GM21786 (cell line): ENCODE data around the gene TIAM1.
"Not testable (repeated sequence)": the region's sequence is repeated elsewhere in the genome, so short reads cannot be mapped to it uniquely, and the experiment has no call there.

ENCODE experiments used
- ATAC-seq: cut with Tn5 transposase; IDR thresholded peaks from one replicate; pipeline ENCODE4 v1.9.1; 2021; ENCODE audit not compliant: unreplicated experiment

TIAM1 gene

DNA sequence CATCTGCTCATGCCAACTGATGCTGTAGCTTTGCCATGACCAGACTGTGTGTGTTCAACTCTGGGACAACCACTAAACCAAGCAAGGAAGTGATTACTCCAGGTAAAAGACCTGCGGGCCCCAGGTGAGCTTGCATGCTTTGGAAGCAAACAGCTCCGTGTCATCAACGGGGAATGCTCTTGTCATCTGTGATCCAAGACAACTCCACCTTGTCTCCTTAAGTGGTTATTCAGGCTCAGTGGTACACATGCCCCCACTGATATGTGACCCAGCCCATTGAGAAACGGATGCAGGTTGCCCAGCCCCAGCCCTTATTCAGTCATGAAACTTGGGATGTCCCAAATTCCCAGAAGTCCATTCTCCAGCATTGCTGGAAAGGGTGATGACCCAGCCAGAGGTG lies 89.0 kb downstream of the TIAM1 start:
- ATAC-seq: no peak

DNA sequence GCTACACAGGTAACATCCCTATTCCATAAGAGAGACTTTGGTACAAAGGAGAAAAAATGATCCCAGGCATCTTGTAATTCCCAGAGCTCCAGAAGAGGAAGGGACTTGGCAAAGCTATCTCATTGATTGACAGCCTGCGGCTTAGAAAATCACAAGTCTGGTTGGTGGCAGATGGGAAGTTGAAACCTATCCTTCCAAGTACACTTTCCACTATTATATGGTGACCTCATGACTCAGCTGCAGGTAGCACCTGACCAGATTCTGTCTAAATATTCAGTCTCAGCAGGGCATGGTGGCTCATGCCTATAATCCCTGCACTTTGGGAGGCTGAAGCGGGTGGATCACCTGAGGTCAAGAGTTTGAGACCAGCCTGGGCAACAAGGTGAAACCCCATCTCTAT lies 89.9 kb downstream of the TIAM1 start:
- no peak for ATAC-seq

DNA sequence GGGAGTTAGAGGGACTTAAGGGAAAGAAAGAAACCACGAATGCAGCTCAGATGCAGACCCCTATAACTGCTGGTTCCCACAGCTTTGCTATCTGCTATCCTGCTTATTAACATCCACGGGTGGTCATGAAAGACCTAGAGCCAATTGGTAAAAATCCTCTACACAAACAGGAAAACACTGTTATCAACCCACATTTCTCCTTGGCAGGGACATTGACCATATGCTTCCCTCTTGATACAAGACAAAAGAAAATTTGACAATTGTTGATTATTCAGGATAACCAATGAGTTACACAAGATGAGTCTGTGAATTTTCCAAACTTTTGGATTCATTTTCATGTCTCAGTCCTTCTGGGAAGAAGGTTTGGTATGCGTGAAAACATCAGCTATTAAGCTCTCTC lies 90.4 kb downstream of the TIAM1 start:
- no peak for ATAC-seq

DNA sequence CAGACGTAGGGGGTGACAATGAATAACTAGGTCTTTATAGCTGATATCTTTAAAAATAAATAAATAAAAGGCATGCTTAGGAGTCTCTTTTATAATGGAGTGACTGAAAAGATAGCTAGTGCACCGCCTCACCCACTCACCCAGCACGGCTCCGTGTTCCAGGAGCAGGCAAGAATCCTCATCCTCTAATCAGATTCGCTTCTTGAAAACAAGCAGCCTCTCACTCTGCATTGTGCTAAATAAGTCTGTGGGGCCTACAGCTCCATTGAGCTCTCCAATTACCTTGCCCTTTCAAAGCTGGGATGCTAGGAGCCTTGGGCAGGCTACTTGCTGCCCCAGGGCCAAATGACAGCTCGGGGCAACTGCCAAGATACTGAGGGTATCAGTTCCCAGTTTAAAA lies 91.5 kb downstream of the TIAM1 start:
- ATAC-seq: no peak

DNA sequence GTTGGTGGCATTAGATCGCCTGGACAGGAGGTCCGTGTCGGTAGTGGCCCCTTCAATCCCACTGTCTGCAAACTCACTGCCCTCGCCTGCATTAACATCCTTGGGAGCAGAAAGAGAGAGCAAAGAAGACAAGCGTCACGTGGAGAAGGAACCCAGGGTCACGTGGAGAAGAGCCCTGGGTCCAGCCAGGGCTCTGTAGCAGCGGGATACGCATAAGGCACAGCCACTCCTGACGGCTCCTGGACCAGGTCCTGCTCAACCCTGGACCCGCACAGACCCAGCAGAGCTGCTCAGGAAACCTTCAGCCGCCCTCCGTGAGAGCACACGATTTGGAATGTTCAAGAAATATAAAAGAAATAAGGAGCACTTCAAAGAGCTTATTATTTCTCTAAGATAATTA lies 92.0 kb downstream of the TIAM1 start:
- ATAC-seq: no peak

DNA sequence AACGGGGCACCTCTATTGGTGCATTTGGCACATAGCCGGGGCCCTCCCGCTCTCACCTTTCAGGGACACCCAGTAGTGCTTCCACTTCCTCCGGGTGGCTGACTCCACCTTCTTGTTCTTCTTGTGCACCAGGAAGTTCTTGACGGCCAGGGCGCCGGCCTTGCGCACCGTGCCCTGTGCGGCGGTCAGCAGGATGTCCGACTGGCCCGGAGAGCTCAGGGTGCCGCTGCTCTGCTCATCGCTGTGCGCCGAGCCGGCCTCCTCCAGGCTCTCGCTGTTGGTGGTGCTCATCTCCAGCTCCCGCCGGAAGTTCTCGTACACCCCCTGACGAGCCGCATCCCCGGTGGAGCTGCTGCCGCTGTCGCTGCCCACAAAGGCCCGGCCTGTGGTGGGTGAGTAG lies 92.4 kb downstream of the TIAM1 start:
- ATAC-seq: no peak

DNA sequence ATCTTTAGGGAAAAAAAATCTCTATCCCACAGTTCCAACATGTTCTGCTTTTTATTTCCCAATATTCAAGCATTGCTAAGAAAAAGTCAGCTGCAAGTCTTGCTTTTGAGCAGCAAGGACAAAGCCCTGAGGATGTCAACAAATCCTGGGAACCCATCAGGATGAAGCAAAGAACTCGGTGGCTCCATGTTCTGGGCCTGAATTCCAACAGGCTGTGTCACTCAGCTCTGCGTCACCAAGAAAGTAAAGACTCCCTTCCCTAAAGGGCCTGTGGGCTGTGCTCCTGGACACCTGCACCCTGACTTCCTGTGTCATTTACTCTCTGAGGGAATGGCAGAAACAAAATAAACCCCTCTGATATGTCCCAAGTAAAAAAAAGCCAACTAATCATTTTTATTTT lies 95.5 kb downstream of the TIAM1 start:
- ATAC-seq: no peak

DNA sequence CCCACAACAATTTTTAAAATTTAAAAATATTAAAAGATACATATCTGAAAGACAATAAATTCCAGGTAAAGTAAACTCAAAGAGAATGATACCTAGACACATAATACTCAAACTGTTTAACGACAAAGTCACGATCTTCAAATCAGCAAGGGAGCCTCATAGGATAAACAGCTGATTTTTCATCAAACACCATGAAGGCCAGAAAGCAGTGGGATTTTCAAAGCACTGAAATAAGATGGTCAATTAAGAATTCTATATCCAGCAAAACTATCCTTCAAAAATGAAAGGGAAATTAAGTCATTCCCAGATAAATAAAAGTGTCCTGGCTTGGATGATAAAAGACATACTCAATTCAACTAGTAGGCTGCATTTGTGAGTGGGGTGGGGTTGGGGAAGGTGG lies 100.5 kb downstream of the TIAM1 start:
- ATAC-seq: no peak

DNA sequence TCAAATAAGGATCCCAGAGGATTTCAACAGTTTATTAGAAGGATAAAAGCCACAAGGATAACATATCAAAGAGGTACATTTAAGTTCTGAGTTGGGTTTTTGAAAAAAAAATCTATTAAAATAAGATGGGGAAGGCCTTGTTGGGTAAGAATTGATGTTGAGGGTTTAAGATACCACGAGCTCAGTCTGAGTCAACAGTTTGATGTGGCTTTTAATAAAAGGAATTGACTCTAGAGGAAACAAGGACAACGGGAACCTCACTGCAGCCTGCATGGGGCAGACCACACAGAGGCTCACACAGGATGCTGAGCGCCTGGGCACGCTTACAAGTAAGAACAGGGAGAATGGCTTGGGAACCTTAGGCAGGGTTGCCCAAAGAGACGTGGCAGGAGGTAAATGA lies 107.5 kb downstream of the TIAM1 start:
- ATAC-seq: no peak

DNA sequence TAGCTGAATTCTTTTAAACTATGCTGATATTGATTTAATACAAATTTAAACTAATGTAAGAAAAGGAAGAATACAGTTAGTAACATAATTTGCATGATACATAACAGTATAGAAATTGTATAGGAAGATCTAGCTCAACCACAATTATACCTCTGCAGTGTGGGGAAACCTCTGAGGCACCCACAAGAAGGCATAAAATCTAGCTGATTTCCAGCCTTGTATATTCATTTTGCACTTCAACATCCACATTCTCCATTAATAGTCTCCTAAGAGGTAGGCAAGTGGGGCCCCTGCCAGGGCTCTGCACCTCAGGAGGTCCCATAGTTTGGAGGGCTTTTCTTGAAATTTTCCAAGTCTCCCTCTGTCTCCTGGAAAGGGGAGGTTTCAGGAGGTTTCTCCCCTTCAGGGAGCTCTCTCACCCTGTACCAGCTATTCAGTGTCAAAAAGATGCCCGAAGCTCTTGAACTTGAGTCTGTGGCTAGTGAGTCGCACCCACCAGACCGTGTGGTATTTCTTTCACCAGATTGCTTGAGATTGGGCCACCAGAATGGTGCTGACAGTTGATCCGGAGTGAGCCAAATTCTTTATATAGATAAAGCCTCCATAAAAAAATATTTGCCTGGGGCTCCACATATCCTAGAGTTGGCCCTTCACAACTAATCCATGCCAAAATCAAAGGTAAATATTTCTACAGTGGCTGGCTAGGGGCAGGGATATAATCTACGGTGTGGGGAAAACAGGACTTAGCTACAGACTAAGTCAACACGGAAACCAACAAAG lies 108.2 kb downstream of the TIAM1 start:
- no peak for ATAC-seq

DNA sequence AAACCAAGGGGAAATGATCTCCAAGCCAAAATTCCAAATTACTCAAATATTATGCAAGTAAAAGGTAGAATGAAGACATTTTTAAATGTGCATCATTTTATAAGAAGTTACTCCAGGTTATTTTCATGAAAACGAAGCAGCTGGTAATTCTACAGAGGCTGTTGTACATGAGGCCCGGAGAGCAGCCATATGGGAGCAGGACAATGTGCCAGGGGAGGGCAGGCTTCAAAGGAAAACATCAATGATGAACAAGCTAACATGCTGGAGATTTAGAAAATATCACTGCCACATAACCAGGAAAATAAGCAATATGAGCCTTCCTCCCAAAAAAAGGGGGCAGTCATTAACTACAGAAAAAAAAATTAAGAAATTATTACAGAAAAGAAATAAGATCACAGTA lies 109.1 kb downstream of the TIAM1 start:
- no peak for ATAC-seq

DNA sequence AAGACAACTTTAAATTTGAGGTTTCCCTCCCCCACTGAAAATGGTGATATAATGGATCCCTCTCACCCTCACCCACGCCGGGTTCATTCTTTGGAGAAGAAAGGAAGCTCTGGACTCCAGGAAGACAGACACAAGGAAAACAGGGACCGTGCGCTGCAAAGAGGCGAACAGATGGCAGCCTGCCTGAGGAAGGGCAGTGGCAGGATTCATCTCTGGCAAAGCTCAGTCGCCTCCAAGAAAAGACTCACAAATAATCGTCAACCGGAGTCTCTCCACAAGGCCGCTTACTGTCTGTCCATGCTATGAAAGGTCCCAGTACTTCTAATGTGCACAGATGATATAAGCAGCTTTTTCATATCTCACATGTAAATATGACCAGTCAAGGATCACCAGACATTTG lies 110.3 kb downstream of the TIAM1 start:
- no peak for ATAC-seq

DNA sequence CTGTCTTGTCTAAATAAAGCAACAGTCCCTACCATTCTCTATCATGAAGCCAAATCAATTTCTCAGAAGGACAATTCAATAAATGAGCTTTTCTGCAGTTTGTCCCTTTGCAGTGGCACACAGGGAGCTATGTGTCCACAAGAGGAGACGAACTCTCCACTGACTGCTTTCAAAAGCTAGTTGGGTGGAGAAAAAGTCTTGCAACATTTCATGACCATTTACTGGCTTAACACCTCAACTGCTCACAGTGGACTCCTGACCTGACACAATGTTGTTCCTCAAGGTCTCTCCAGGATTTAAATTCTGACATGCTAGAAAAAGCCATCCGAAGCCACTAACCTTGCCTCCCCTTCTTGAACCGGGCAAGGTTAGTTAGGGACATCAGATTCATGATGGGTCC lies 111.7 kb downstream of the TIAM1 start:
- ATAC-seq: no peak

DNA sequence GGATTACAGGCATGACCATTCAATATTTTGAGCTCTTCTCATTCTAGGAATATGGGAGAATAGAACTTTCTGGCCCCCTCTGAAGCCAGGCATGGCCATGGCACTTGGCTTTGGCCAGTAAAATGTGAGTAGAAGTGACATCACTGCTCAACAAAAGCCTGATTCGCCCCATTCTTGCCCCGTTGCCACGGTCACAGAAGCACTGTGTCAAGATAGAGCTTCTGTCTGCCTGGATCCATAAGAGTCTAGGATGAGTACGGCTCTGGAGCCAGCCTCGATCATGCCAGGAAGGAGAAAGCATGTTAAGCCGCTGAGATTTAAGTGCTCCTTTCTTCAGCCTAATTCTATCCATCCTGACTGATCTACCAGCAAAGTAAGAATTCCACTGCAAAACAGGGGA lies 113.1 kb downstream of the TIAM1 start:
- ATAC-seq: no peak

DNA sequence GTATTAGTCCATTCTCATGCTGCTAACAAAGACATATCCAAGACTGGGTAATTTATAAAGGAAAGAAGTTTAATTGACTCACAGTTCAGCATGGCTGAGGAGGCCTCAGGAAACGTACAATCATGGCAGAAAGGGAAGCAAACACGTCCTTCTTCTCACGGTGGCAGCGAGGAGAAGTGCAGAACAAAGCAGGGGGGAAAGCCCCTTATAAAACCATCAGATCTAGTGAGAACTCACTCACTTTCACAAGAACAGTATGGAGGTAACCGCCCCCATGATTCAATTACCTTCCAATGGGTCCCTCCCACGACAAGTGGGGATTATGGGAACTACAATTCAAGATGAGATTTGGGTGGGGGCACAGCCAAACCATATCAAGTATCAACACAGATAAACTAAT lies 115.3 kb downstream of the TIAM1 start:
- ATAC-seq: not testable (repeated sequence)

DNA sequence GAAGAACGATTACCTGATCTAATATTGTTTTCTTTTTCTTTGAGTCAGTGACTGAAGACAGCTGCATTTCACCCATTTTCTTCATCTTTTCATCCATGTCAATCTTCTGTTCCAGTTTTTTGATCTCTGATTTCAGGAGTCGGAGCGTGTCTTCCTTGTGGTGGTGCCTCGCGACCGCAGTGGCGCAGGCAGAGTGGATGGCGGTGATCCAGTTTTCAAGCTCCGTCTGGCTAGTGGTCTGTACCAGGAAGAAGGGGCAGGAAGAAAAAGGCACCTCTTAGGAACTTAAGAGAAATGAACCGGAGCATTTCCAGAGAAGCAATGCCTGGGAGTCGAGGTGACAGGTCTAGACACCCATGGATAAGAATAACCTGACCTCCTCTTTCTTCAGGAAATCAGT lies 118.3 kb downstream of the TIAM1 start:
- ATAC-seq: no peak

DNA sequence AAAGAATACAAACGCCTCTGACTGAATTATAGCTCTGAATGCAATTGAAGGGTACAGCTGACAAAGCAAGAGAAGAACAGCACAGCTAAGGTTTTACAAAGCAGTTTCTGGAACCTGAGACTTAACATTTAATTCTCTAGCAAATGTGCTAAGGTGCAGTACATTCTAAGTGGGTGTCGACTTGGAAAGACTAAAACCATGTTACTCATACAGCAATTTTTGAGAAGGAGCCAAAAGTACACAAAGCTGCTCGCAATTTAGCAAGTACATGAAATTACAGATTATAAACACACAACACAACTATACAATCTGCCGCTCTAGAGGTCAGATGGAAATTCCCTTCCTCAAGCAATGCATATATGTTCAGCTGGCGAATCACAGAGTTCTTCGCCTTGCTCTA lies 121.9 kb downstream of the TIAM1 start:
- ATAC-seq: no peak

DNA sequence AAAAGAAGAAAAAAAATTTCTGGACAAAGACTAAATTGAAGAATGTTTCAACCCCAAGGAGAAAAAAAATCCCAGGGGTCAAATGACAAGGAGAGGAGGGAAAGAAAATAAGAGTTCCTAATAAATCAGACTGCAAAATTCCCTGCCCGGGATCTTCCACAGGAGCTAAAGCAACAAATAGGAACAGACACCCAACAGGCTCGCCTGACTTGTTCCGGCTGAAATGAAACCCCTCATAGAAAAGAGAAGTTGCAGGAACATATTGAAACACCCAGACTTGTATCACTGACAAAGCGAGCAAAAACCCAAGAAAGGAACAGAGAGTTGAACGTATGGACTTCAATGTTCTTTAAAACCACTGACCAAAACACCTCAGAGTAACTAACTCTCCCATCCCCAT lies 123.0 kb downstream of the TIAM1 start:
- no peak for ATAC-seq

DNA sequence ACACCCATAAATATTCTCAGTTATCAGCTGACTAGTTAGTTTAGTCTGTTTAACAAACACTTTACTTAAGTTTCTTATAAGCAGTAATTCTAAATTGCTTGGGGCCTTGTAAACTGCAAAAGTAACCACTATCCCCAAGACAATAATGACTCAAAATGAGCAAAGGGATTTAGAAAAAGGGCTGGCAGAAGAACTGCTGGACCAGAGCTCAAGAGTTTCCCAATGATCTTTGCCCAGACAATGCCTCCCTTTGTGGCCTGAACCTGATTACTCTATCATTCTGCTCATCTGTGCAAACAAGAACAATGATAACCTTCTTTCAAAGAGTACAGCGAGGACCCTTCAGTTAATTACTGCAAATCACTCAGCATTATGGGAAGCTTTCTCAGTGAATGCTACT lies 123.5 kb downstream of the TIAM1 start:
- ATAC-seq: no peak

DNA sequence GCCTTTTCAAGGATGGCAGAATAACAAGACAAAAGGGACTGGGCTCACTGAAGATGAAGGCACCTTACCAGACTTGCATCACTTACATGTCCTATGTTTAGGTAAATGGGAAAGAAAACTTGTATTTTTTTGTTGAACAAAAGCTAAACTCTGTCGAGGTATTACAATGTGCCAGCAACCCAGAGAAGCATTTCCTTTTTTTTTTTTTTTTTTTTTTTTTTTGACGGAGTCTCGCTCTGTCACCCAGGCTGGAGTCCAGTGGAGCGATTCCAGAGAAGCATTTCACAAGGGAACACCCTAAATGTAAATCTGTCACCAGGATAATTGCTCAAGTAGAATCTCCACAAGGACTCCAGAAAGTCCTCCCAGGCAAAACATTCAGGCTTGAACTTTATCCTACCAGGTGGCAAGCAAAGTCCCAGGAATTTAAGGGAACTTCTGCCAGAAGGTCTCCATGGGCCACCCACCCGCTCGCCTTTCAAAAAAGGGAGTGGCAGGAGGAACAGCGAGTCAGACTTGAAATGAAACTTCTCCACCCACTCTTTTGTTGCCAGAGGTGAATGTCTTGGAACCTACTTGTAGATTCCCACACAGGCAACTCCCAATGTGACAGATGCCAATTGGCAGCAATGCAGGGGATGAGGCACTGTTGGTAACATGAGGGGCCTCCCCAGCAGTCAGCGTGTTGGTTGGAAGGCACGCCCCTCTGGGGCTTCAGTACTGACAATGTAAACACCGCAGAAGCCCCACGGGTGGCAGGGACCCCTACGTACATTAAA lies 125.0 kb downstream of the TIAM1 start:
- ATAC-seq: no peak

DNA sequence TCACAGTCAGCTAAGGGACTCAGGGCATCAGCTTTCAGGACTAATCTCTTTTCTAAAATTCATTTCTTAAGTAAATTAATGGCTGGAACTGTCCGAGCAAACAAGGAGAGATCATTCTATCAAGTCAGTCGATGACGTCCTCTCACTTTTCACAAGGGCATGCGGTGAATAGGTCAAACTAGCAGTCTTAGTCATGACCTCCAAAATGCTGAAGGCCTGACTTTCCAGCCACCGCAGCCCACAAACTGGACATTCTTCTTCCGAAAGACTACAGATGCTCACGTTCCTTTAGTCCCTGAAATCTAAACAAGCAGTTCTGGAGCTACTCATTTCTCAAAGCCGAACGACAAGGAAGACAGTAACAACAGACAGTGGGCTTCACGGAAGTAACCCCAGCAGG lies 127.9 kb downstream of the TIAM1 start:
- no peak for ATAC-seq

DNA sequence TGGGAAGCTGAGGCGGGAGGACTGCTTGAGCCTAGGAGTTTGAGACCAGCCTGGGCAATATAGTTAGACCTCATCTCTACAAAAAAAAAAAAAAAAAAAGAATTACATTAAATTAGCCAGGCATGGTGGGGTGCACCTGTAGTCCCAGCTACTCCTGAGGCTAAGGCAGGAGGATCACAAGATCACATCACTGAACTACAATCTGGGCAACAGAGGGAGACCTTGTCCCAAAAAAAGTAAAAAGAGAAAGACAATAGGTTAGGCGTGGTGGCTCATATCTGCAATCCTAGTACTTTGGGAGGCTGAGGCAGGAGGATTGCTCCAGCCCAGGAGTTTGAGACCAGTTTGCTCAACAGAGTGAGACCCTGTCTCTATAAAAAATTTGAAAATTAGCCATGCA lies 130.3 kb downstream of the TIAM1 start:
- no peak for ATAC-seq

DNA sequence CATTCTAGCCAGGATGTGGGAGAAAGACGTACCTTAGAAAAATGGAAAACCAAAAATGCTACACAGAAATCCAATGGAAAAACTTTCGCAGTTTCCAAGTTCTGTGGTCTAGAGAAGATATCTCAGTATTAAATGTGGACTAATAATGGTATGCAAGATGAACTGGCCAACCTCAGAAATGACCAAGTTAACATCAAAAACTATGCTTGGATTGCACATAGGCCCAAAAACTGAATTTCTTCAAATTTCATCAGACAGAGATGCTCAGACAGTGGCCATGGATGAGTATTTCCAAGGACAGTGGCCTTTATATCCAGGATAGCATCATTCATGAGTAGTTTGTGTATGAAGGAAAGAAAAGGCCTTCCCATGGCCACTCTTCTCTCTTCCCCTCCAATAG lies 132.2 kb downstream of the TIAM1 start:
- ATAC-seq: no peak
